Suprapubic skin (tissue), 4 donors: ENCODE data around the gene FBLN1. TPM values are rescaled to one million over a fixed set of nuclear protein-coding genes. Genes with fewer than 3 reads are reported as not detected.

Source experiments
- DNase-seq, 2 donors: peaks; one replicate each; pipeline ENCODE4 v3.0.0-alpha.2; 2019; ENCODE audit warnings: low spot score in 2 of 2
- H3K27ac ChIP-seq: fragments of 200-600 bp; sonication (generic); one replicate; pipeline ENCODE4 v1.5.1; 2019
- H3K27me3 ChIP-seq: fragments of 200-600 bp; sonication (generic); one replicate; pipeline ENCODE4 v1.5.1; 2019
- H3K36me3 ChIP-seq: fragments of 200-600 bp; sonication (generic); one replicate; pipeline ENCODE4 v1.5.1; 2019
- H3K4me1 ChIP-seq: fragments of 200-600 bp; sonication (generic); one replicate; pipeline ENCODE4 v1.5.1; 2019
- H3K4me3 ChIP-seq: fragments of 200-600 bp; sonication (generic); one replicate; pipeline ENCODE4 v1.5.1; 2019; ENCODE audit warnings: mild to moderate bottlenecking
- H3K9me3 ChIP-seq: fragments of 200-600 bp; sonication (generic); one replicate; pipeline ENCODE4 v1.5.1; 2019
- CTCF ChIP-seq, 2 donors: fragments of 200-600 bp in 1 of 2; fragments of 450-650 bp in 1 of 2; sonication (generic) in 1 of 2; IDR thresholded peaks; one replicate each; pipeline ENCODE4 v1.5.1; 2016 to 2019; ENCODE audit warnings: antibody characterized with exemption in 2 of 2, mild to moderate bottlenecking in 1 of 2, moderate library complexity in 1 of 2
- EP300 ChIP-seq: sonication (generic); formaldehyde crosslinking; IDR thresholded peaks from one replicate; pipeline ENCODE4 v1.6.1; 2017; ENCODE audit warnings: antibody characterized with exemption
- POLR2A ChIP-seq, 2 donors: fragments of 450-650 bp; IDR thresholded peaks; one replicate each; pipeline ENCODE4 v1.6.1; 2017; ENCODE audit warnings: antibody characterized with exemption in 2 of 2, mild to moderate bottlenecking in 2 of 2, moderate library complexity in 2 of 2
- POLR2AphosphoS5 ChIP-seq, 3 donors: sonication (generic); formaldehyde crosslinking; IDR thresholded peaks; one replicate each; pipeline ENCODE4 v1.6.1; 2017; ENCODE audit warnings: antibody characterized with exemption in 3 of 3
- WGBS: methylation state at CpG from one replicate; pipeline ENCODE4 v1.1.5; 2018; 5-methylcytosine and 5-hydroxymethylcytosine counted together
- total RNA-seq, 4 donors: library from RNA; depleted of rRNA; stranded (reverse); fragments of >200 nt; gene quantifications; one replicate each; pipeline ENCODE4 v1.1.0, GENCODE V29; 2016

Gene FBLN1
- total RNA-seq, 4 donors from 2014 or later: 111 to 174 (median 139) TPM

GRCh38 chr22:45638197-45638596 is 135.5 kb downstream of the FBLN1 start:
- 85% methylated on average over 3 of the region's 3 CpGs for WGBS
- Histone ChIP-seq H3K36me3 (no peaks in the 10 kb centered on the region), H3K27me3 (peaks cover 13% of the 10 kb centered on the region), H3K4me3 (no peak overlapping the region), H3K9me3 (no peaks in the 10 kb centered on the region), H3K27ac (no peak overlapping the region), H3K4me1 (peaks cover 16% of the 10 kb centered on the region)
- no peak for DNase-seq
- TF ChIP-seq CTCF (IDR thresholded peaks at IDR 0.05) (no peak), POLR2AphosphoS5 (IDR thresholded peaks at IDR 0.05) (no peak), POLR2A (IDR thresholded peaks at IDR 0.05) (no peak), EP300 (no peak)

GRCh38 chr22:45638834-45639746 is 136.4 kb downstream of the FBLN1 start:
- no peak overlapping the region for H3K27ac ChIP-seq
- no peak overlapping the region for H3K4me3 ChIP-seq
- 31% methylated on average over 17 of the region's 21 CpGs for WGBS
- peaks cover 16% of the 10 kb centered on the region for H3K4me1 ChIP-seq
- TF ChIP-seq POLR2AphosphoS5 (IDR thresholded peaks at IDR 0.05) (peak in 2 of 3 donors; percentile 66 to 76), CTCF (IDR thresholded peaks at IDR 0.05) (no peak), EP300 (no peak), POLR2A (IDR thresholded peaks at IDR 0.05) (no peak)
- peak; percentile 88 to 89 for DNase-seq
- H3K36me3 ChIP-seq: no peaks in the 10 kb centered on the region
- H3K27me3 ChIP-seq: peaks cover 11% of the 10 kb centered on the region
- no peaks in the 10 kb centered on the region for H3K9me3 ChIP-seq

GRCh38 chr22:45639747-45640102 is 137.0 kb downstream of the FBLN1 start:
- no peak for DNase-seq
- TF ChIP-seq POLR2A (IDR thresholded peaks at IDR 0.05): no peak
- TF ChIP-seq EP300: no peak
- no peak for TF ChIP-seq CTCF (IDR thresholded peaks at IDR 0.05)
- no peak for TF ChIP-seq POLR2AphosphoS5 (IDR thresholded peaks at IDR 0.05)
- no peaks in the 10 kb centered on the region for H3K36me3 ChIP-seq
- H3K27me3 ChIP-seq: peaks cover 16% of the 10 kb centered on the region
- H3K4me3 ChIP-seq: no peak overlapping the region
- no peaks in the 10 kb centered on the region for H3K9me3 ChIP-seq
- WGBS: 46% methylated on average over 4 of the region's 7 CpGs
- no peak overlapping the region for H3K27ac ChIP-seq
- H3K4me1 ChIP-seq: peaks cover 16% of the 10 kb centered on the region

GRCh38 chr22:45640291-45640940 is 137.7 kb downstream of the FBLN1 start:
- no peak overlapping the region for H3K4me3 ChIP-seq
- H3K9me3 ChIP-seq: no peaks in the 10 kb centered on the region
- H3K4me1 ChIP-seq: peaks cover 19% of the 10 kb centered on the region
- peaks cover 23% of the 10 kb centered on the region for H3K27me3 ChIP-seq
- H3K36me3 ChIP-seq: no peaks in the 10 kb centered on the region
- WGBS: 87% methylated on average over 5 of the region's 7 CpGs
- DNase-seq: no peak
- H3K27ac ChIP-seq: no peak overlapping the region
- TF ChIP-seq POLR2A (IDR thresholded peaks at IDR 0.05): no peak
- no peak for TF ChIP-seq EP300
- TF ChIP-seq POLR2AphosphoS5 (IDR thresholded peaks at IDR 0.05): no peak
- TF ChIP-seq CTCF (IDR thresholded peaks at IDR 0.05): no peak
